Esophagus squamous epithelium (tissue), 5 donors: ENCODE measurements around the gene PPM1G. TPM values are rescaled to one million over a fixed set of nuclear protein-coding genes. Genes with fewer than 3 reads are reported as not detected.

Experiments used
- DNase-seq: peaks from one replicate; lab custom pipeline; 2025; lab: John Stamatoyannopoulos, UW
- H3K27ac ChIP-seq, 4 donors: fragments of 200-600 bp; sonication (generic); one replicate each; pipeline ENCODE4 v1.5.1; 2016 to 2019; ENCODE audit warnings: mild to moderate bottlenecking in 1 of 4
- H3K27me3 ChIP-seq, 4 donors: fragments of 200-600 bp; sonication (generic); 1 replicate in 3 of 4; 2 replicates in 1 of 4; pipeline versions ENCODE4 v1.5.1 to v1.6.0; 2017 to 2021; ENCODE audit warnings: antibody characterized with exemption in 1 of 4
- H3K36me3 ChIP-seq, 3 donors: fragments of 200-600 bp; sonication (generic); one replicate each; pipeline ENCODE4 v1.5.1; 2016 to 2019
- H3K4me1 ChIP-seq, 3 donors: fragments of 200-600 bp; sonication (generic); one replicate each; pipeline ENCODE4 v1.5.1; 2017 to 2019
- H3K4me3 ChIP-seq, 4 donors: fragments of 200-600 bp; sonication (generic); 1 replicate in 3 of 4; 2 replicates in 1 of 4; pipeline ENCODE4 v1.5.1; 2016 to 2019; ENCODE audit warnings: mild to moderate bottlenecking in 2 of 4, moderate library complexity in 1 of 4
- H3K9me3 ChIP-seq, 3 donors: fragments of 200-600 bp; sonication (generic); one replicate each; pipeline ENCODE4 v1.5.1; 2016 to 2019
- CTCF ChIP-seq, 6 experiments: fragments of 450-650 bp in 4 of 6; fragments of 200-600 bp in 2 of 6; sonication (generic) in 2 of 6; IDR thresholded peaks; one replicate each; pipeline ENCODE4 v1.5.1; 2016 to 2019; ENCODE audit warnings: antibody characterized with exemption in 6 of 6, mild to moderate bottlenecking in 4 of 6, moderate library complexity in 4 of 6
- POLR2A ChIP-seq, 4 donors: fragments of 450-650 bp; IDR thresholded peaks; one replicate each; pipeline ENCODE4 v1.6.1; 2017; ENCODE audit warnings: antibody characterized with exemption in 4 of 4, mild to moderate bottlenecking in 4 of 4, moderate library complexity in 3 of 4
- WGBS, 2 donors: methylation state at CpG; one replicate each; pipeline ENCODE4 v1.1.5; 2018; 5-methylcytosine and 5-hydroxymethylcytosine counted together
- intact Hi-C: fragments of 100-400 bp; cut with DNase I; formaldehyde crosslinking; loops from one replicate; pipeline ENCODE4 v1.15.0; 2022
- total RNA-seq, 4 donors: library from RNA; depleted of rRNA; stranded (reverse); fragments of >200 nt; gene quantifications; one replicate each; pipeline ENCODE4 v1.1.0, GENCODE V29; 2016
- donor health status: DM: yes; HTN: yes; CAD: no.

The PPM1G gene
- total RNA-seq, 4 donors from 2014 or later, result 51.9 to 77.1 (median 67.4) TPM

GRCh38 chr2:27363933-27364332 lies 45.5 kb downstream of the PPM1G start:
- H3K27ac ChIP-seq, result no peak overlapping the region
- no peaks in the 10 kb centered on the region for H3K27me3 ChIP-seq
- TF ChIP-seq POLR2A (IDR thresholded peaks at IDR 0.05) (no peak), CTCF (IDR thresholded peaks at IDR 0.05) (no peak)
- H3K9me3 ChIP-seq, result no peaks in the 10 kb centered on the region
- H3K36me3 ChIP-seq, result peaks cover 24 to 65% (median 29%) of the 10 kb centered on the region in 3 donors
- peaks cover 5 to 13% (median 6%) of the 10 kb centered on the region in 3 donors for H3K4me1 ChIP-seq
- DNase-seq, result no peak
- intact Hi-C loops, result no loop called here
- WGBS, 2 donors, result 75 to 88% methylated on average over 2 of the region's 2 CpGs
- H3K4me3 ChIP-seq, result no peak overlapping the region

- H3K4me3 ChIP-seq, result no peak overlapping the region
- no peaks in the 10 kb centered on the region for H3K27me3 ChIP-seq
- peaks cover 24 to 55% (median 27%) of the 10 kb centered on the region in 3 donors for H3K36me3 ChIP-seq
- no peak for DNase-seq
- no peak for TF ChIP-seq POLR2A (IDR thresholded peaks at IDR 0.05)
- no peak for TF ChIP-seq CTCF (IDR thresholded peaks at IDR 0.05)
- no peaks in the 10 kb centered on the region for H3K9me3 ChIP-seq
- H3K27ac ChIP-seq, result no peak overlapping the region
- H3K4me1 ChIP-seq, result peaks cover 4 to 10% (median 5%) of the 10 kb centered on the region in 3 donors
- intact Hi-C loops, result no loop called here
- 90% methylated on average over 4 of the region's 4 CpGs for WGBS, 2 donors
Measured at GRCh38 chr2:27362678-27363420, 46.5 kb downstream of the PPM1G start.

GRCh38 chr2:27356382-27357181 lies 52.8 kb downstream of the PPM1G start, which contains the start of gene GTF3C2:
GTF3C2 (minus strand) TSS chr2:27356764; CDS start chr2:27343554, 13,210 bp downstream.
- peak; percentile 87 for DNase-seq
- intact Hi-C loops, result no loop called here
- no peaks in the 10 kb centered on the region for H3K9me3 ChIP-seq
- H3K27ac ChIP-seq, result peak within 1 kb of the TSS; percentile 89 to 97 (median 93)
- peaks cover 14 to 49% (median 36%) of the 10 kb centered on the region in 3 donors for H3K4me1 ChIP-seq
- peak within 1 kb of the TSS; percentile 57 to 97 (median 80) for H3K4me3 ChIP-seq
- 1 to 2% methylated on average over 22 to 39 of the region's 67 CpGs for WGBS, 2 donors
- no peaks in the 10 kb centered on the region for H3K27me3 ChIP-seq
- H3K36me3 ChIP-seq, result no peaks in the 10 kb centered on the region
- TF ChIP-seq CTCF (IDR thresholded peaks at IDR 0.05), result peak in 4 of 6 experiments; percentile 14 to 31 (median 24)
- TF ChIP-seq POLR2A (IDR thresholded peaks at IDR 0.05), result peak in 1 of 4 donors; percentile 36

GRCh38 chr2:27356056-27356381 lies 53.4 kb downstream of the PPM1G start:
- Histone ChIP-seq H3K27ac (peak overlapping the region; percentile 89 to 97 (median 93)), H3K36me3 (no peaks in the 10 kb centered on the region), H3K9me3 (no peaks in the 10 kb centered on the region), H3K4me1 (peaks cover 14 to 49% (median 36%) of the 10 kb centered on the region in 3 donors), H3K27me3 (no peaks in the 10 kb centered on the region), H3K4me3 (peak overlapping the region; percentile 57 to 97 (median 80))
- intact Hi-C loops, result no loop called here
- no peak for DNase-seq
- 0% methylated on average over 2 to 4 of the region's 12 CpGs for WGBS, 2 donors
- TF ChIP-seq CTCF (IDR thresholded peaks at IDR 0.05), result no peak
- TF ChIP-seq POLR2A (IDR thresholded peaks at IDR 0.05), result no peak

- no peak overlapping the region for H3K4me3 ChIP-seq
- H3K9me3 ChIP-seq, result no peaks in the 10 kb centered on the region
- TF ChIP-seq CTCF (IDR thresholded peaks at IDR 0.05) (no peak), POLR2A (IDR thresholded peaks at IDR 0.05) (no peak)
- peak overlapping the region in 3 of 4 donors; percentile 10 to 62 (median 61) for H3K27ac ChIP-seq
- peaks cover 14 to 49% (median 36%) of the 10 kb centered on the region in 3 donors for H3K4me1 ChIP-seq
- DNase-seq, result no peak
- peaks cover 0 to 7% (median 0%) of the 10 kb centered on the region in 3 donors for H3K36me3 ChIP-seq
- intact Hi-C loops, result no loop called here
- no peaks in the 10 kb centered on the region for H3K27me3 ChIP-seq
- 87 to 95% methylated on average over 7 of the region's 7 CpGs for whole genome bisulfite sequencing, 2 donors
Measured at GRCh38 chr2:27354597-27354927, 54.8 kb downstream of the PPM1G start.
